Mucosa of descending colon (tissue), 3 donors: ENCODE results near the gene CPT1B. TPM values are rescaled to one million over a fixed set of nuclear protein-coding genes. Genes with fewer than 3 reads are reported as not detected.
A peak's percentile ranks its signal among the peaks of the same experiment; 100 is the strongest.
"Not testable (repeated sequence)": the region's sequence is repeated elsewhere in the genome, so short reads cannot be mapped to it uniquely, and the experiment has no call there.

Experiments used
- ATAC-seq: fragments of 200-7000 bp; cut with Tn5 transposase; one replicate; pipeline ENCODE4 v1.9.1; 2020; ENCODE audit warnings: mild to moderate bottlenecking, moderate library complexity
- DNase-seq, 3 donors: peaks; one replicate each; pipeline ENCODE4 v3.0.0-alpha.2; 2020
- H3K36me3 ChIP-seq: fragments of 200-600 bp; one replicate; pipeline ENCODE4 v1.8.0; 2021; ENCODE audit warnings: low read depth, mild to moderate bottlenecking
- H3K4me1 ChIP-seq: fragments of 200-600 bp; one replicate; pipeline ENCODE4 v1.8.0; 2021; ENCODE audit warnings: low read depth, mild to moderate bottlenecking
- H3K4me3 ChIP-seq: fragments of 200-600 bp; one replicate; pipeline ENCODE4 v1.8.0; 2021; ENCODE audit warnings: mild to moderate bottlenecking
- H3K9me3 ChIP-seq: fragments of 200-600 bp; one replicate; pipeline ENCODE4 v1.8.0; 2021; ENCODE audit warnings: mild to moderate bottlenecking
- CTCF ChIP-seq: fragments of 200-600 bp; IDR thresholded peaks from one replicate; pipeline ENCODE4 v1.8.0; 2022; ENCODE audit warnings: antibody characterized with exemption, mild to moderate bottlenecking
- intact Hi-C, 2 donors: fragments of 100-400 bp; cut with DNase I in 1 of 2; cut with micrococcal nuclease in 1 of 2; formaldehyde crosslinking; loops; one replicate each; pipeline versions ENCODE4 v1.11.0 to v1.11.1; 2022; cut with DNase I, micrococcal nuclease
- total RNA-seq, 3 donors: library from RNA; stranded (reverse); fragmentation: NEBNext Ultra II Directional in 2 of 3; extraction: Animal tissue kit (Norgen Biotek cat#: 25700) in 2 of 3; gene quantifications; one replicate each; pipeline versions ENCODE4 v1.2.1 to v1.2.4, GENCODE V29; 2021 to 2023
- donor health status: DM: no; HTN: no; CAD: no; lungs with moderate emphysema.
- donor health status: DM: no; HTN: no; CAD: no.
- donor health status: DM: no; HTN: yes; CAD: no.

CPT1B gene
- total RNA-seq, 3 donors from 2014 or later, result 24.5 to 51.6 (median 29.9) TPM

GRCh38 chr22:50540381-50540780, 37.8 kb downstream of the CPT1B start:
- ATAC-seq, result no peak
- Histone ChIP-seq H3K4me1 (peaks cover 19% of the 10 kb centered on the region), H3K4me3 (no peak overlapping the region), H3K36me3 (no peaks in the 10 kb centered on the region), H3K9me3 (no peaks in the 10 kb centered on the region)
- TF ChIP-seq CTCF, result no peak
- intact Hi-C loops, result no loop called here
- peak in 1 of 3 donors; percentile 25 for DNase-seq

GRCh38 chr22:50537765-50538164, 40.5 kb downstream of the CPT1B start:
- H3K4me3 ChIP-seq, result no peak overlapping the region
- intact Hi-C loops, result no loop called here
- peaks cover 21% of the 10 kb centered on the region for H3K4me1 ChIP-seq

GRCh38 chr22:50536226-50536625, 42.0 kb downstream of the CPT1B start:
- no peak for DNase-seq
- Histone ChIP-seq H3K4me3 (no peak overlapping the region), H3K9me3 (no peaks in the 10 kb centered on the region), H3K36me3 (no peaks in the 10 kb centered on the region), H3K4me1 (peaks cover 21% of the 10 kb centered on the region)
- no peak for TF ChIP-seq CTCF
- ATAC-seq, result no peak
- intact Hi-C loops, result no loop called here

More at GRCh38 chr22:50537765-50538164, 40.5 kb downstream of the CPT1B start:
- Histone ChIP-seq H3K9me3 (no peaks in the 10 kb centered on the region), H3K36me3 (no peaks in the 10 kb centered on the region)
- no peak for TF ChIP-seq CTCF
- DNase-seq (peak in 2 of 3 donors; percentile 21 to 35), ATAC-seq (no peak)

GRCh38 chr22:50535113-50535512, 43.1 kb downstream of the CPT1B start:
- ATAC-seq, result no peak
- peaks cover 29% of the 10 kb centered on the region for H3K4me1 ChIP-seq
- intact Hi-C loops, result no loop called here

GRCh38 chr22:50533856-50534711, 44.1 kb downstream of the CPT1B start:
- not testable (repeated sequence) for ATAC-seq

More at GRCh38 chr22:50535113-50535512, 43.1 kb downstream of the CPT1B start:
- Histone ChIP-seq H3K36me3 (no peaks in the 10 kb centered on the region), H3K9me3 (no peaks in the 10 kb centered on the region), H3K4me3 (no peak overlapping the region)
- TF ChIP-seq CTCF, result no peak
- DNase-seq, result peak in 1 of 3 donors; percentile 15

More at GRCh38 chr22:50533856-50534711, 44.1 kb downstream of the CPT1B start:
- H3K36me3 ChIP-seq, intact Hi-C loops, H3K4me3 ChIP-seq, H3K9me3 ChIP-seq: not testable (repeated sequence)
- H3K4me1 ChIP-seq, result peaks cover 25% of the 10 kb centered on the region
- peak in 2 of 3 donors; percentile 41 to 62 for DNase-seq
